ENCODE data around the gene STAT1.

- TF ChIP-seq POLR2AphosphoS5 (IDR thresholded peaks at IDR 0.05; ENCODE audit: low read depth, low read length) = peak; percentile 76
- peak; percentile 37 for TF ChIP-seq POLR2A (IDR thresholded peaks at IDR 0.05; ENCODE audit: low read depth, low read length)
- TF ChIP-seq TAF1 (IDR thresholded peaks at IDR 0.05; ENCODE audit: borderline replicate concordance, low read depth, low read length) = no peak
Measured at GRCh38 chr2:190980630-190981209, 33.3 kb downstream of the STAT1 start.

All from GM12892 (cell line).